ENCODE measurements around the gene CCDC80. TPM values are rescaled to one million over a fixed set of nuclear protein-coding genes. Genes with fewer than 3 reads are reported as not detected.
"Not testable (repeated sequence)": the region's sequence is repeated elsewhere in the genome, so short reads cannot be mapped to it uniquely, and the experiment has no call there.

Gene CCDC80
- total RNA-seq, 1 donor from 2014 or later = 143 TPM

GRCh38 chr3:112667599-112667998 is 26.7 kb upstream of the CCDC80 start:
- ATAC-seq (no peak), DNase-seq (ENCODE audit: low spot score) (no peak)
- intact Hi-C loops (cut with DNase I) = no loop called here

GRCh38 chr3:112665009-112665408 is 24.1 kb upstream of the CCDC80 start:
- intact Hi-C loops (cut with DNase I); DNase-seq (ENCODE audit: low spot score); ATAC-seq: not testable (repeated sequence)

GRCh38 chr3:112656043-112656442 is 15.1 kb upstream of the CCDC80 start:
- ATAC-seq (no peak), DNase-seq (ENCODE audit: low spot score) (no peak)
- intact Hi-C loops (cut with DNase I) = no loop called here

- intact Hi-C loops (cut with DNase I) = no loop called here
- ATAC-seq (no peak), DNase-seq (ENCODE audit: low spot score) (no peak)
Measured at GRCh38 chr3:112654979-112655378, 14.0 kb upstream of the CCDC80 start.

GRCh38 chr3:112654492-112654891 is 13.5 kb upstream of the CCDC80 start:
- intact Hi-C loops (cut with DNase I) = no loop called here
- ATAC-seq = no peak
- DNase-seq (ENCODE audit: low spot score) = no peak

GRCh38 chr3:112653881-112654300 is 12.9 kb upstream of the CCDC80 start:
- DNase-seq (ENCODE audit: low spot score) = no peak
- ATAC-seq = peak; percentile 69
- intact Hi-C loops (cut with DNase I) = no loop called here

- ATAC-seq (peak; percentile 94), DNase-seq (ENCODE audit: low spot score) (no peak)
- intact Hi-C loops (cut with DNase I) = no loop called here
Measured at GRCh38 chr3:112653209-112653871, 12.4 kb upstream of the CCDC80 start.

GRCh38 chr3:112651516-112651915 is 10.6 kb upstream of the CCDC80 start:
- ATAC-seq (no peak), DNase-seq (ENCODE audit: low spot score) (no peak)
- intact Hi-C loops (cut with DNase I) = no loop called here

- DNase-seq (ENCODE audit: low spot score) (no peak), ATAC-seq (no peak)
- intact Hi-C loops (cut with DNase I) = no loop called here
Measured at GRCh38 chr3:112651071-112651470, 10.1 kb upstream of the CCDC80 start.

GRCh38 chr3:112650482-112650881 is 9.5 kb upstream of the CCDC80 start:
- DNase-seq (ENCODE audit: low spot score) (no peak), ATAC-seq (no peak)
- intact Hi-C loops (cut with DNase I) = no loop called here

- ATAC-seq = no peak
- intact Hi-C loops (cut with DNase I) = no loop called here
Measured at GRCh38 chr3:112649478-112649735, 8.5 kb upstream of the CCDC80 start.

GRCh38 chr3:112647122-112647521 is 6.2 kb upstream of the CCDC80 start:
- intact Hi-C loops (cut with DNase I) = no loop called here
- DNase-seq (ENCODE audit: low spot score) (no peak), ATAC-seq (peak; percentile 54)

More at GRCh38 chr3:112649478-112649735, 8.5 kb upstream of the CCDC80 start:
- DNase-seq (ENCODE audit: low spot score) = no peak

GRCh38 chr3:112646623-112647022 is 5.7 kb upstream of the CCDC80 start:
- no peak for ATAC-seq
- no peak for DNase-seq (ENCODE audit: low spot score)
- intact Hi-C loops (cut with DNase I) = no loop called here

GRCh38 chr3:112644453-112644852 is 3.5 kb upstream of the CCDC80 start:
- intact Hi-C loops (cut with DNase I) = loop anchor here (5.0 kb wide), 1 partner anchor 173 kb away; no protein-coding TSS in a partner anchor

GRCh38 chr3:112643621-112644240 is 2.8 kb upstream of the CCDC80 start:
- intact Hi-C loops (cut with DNase I) = loop anchor here (5.0 kb wide), 1 partner anchor 174 kb away; no protein-coding TSS in a partner anchor
- ATAC-seq (no peak), DNase-seq (ENCODE audit: low spot score) (no peak)

More at GRCh38 chr3:112644453-112644852, 3.5 kb upstream of the CCDC80 start:
- ATAC-seq = no peak
- no peak for DNase-seq (ENCODE audit: low spot score)

- DNase-seq (ENCODE audit: low spot score) = peak; percentile 91
- peak; percentile 82 for ATAC-seq
- intact Hi-C loops (cut with DNase I) = loop anchor here (5.0 kb wide), 1 partner anchor 174 kb away; no protein-coding TSS in a partner anchor
Measured at GRCh38 chr3:112642912-112643506, 2.1 kb upstream of the CCDC80 start.

GRCh38 chr3:112640276-112640929 is 540 bp downstream of the CCDC80 start:
- peak; percentile 57 for ATAC-seq
- intact Hi-C loops (cut with DNase I) = loop anchor here (5.0 kb wide), 1 partner anchor 177 kb away; no protein-coding TSS in a partner anchor
- no peak for DNase-seq (ENCODE audit: low spot score)

GRCh38 chr3:112639455-112640225 is 1.3 kb downstream of the CCDC80 start:
- DNase-seq (ENCODE audit: low spot score) = no peak
- ATAC-seq = peak; percentile 23
- intact Hi-C loops (cut with DNase I) = loop anchor here (5.0 kb wide), 1 partner anchor 178 kb away; no protein-coding TSS in a partner anchor
